MCF 10A (cell line): ENCODE measurements around the gene DTX3. TPM values are rescaled to one million over a fixed set of nuclear protein-coding genes. Genes with fewer than 3 reads are reported as not detected.

ENCODE experiments used
- BruUV-seq: library from RNA; stranded (reverse); fragments of 400-500 nt; replicated peaks from 2 replicates; lab custom pipeline; 2021; lab: Mats Ljungman, UMichigan
- CTCF ChIA-PET: fragments of 300-600 bp; sonication (Branson Sonifier 250); formaldehyde crosslinking; extraction: SDS; loops from one replicate; lab custom pipeline; 2021; ENCODE audit warnings: antibody characterized with exemption, inconsistent platforms; lab: Yijun Ruan, JAX
- POLR2A ChIA-PET: fragments of 300-600, 350-650 bp; sonication (Branson Sonifier 250); formaldehyde crosslinking; extraction: SDS; loops from one replicate; lab custom pipeline; 2020; ENCODE audit warnings: antibody characterized with exemption, inconsistent platforms; lab: Yijun Ruan, JAX
- DNase-seq: peaks from one replicate; pipeline ENCODE4 v3.0.0-alpha.2; 2018; ENCODE audit not compliant: unreplicated experiment
- H3K27ac Mint-ChIP-seq: one replicate; pipeline ENCODE4 v1.8.0; 2022; ENCODE audit warnings: mild to moderate bottlenecking, low read depth, mixed read lengths; ENCODE audit not compliant: unreplicated experiment
- H3K27me3 Mint-ChIP-seq: one replicate; pipeline ENCODE4 v1.8.0; 2022; ENCODE audit warnings: mixed read lengths; ENCODE audit not compliant: insufficient read depth, unreplicated experiment
- H3K36me3 Mint-ChIP-seq: one replicate; pipeline ENCODE4 v1.8.0; 2022; ENCODE audit warnings: mild to moderate bottlenecking, moderate library complexity, mixed read lengths; ENCODE audit not compliant: insufficient read depth, unreplicated experiment
- H3K4me1 Mint-ChIP-seq: one replicate; pipeline ENCODE4 v1.8.0; 2022; ENCODE audit warnings: mixed read lengths; ENCODE audit not compliant: insufficient read depth, unreplicated experiment
- H3K4me3 Mint-ChIP-seq: one replicate; pipeline ENCODE4 v1.8.0; 2022; ENCODE audit warnings: mild to moderate bottlenecking, moderate library complexity, mixed read lengths; ENCODE audit not compliant: unreplicated experiment
- H3K9me3 Mint-ChIP-seq: one replicate; pipeline ENCODE4 v1.8.0; 2022; ENCODE audit warnings: mixed read lengths; ENCODE audit not compliant: unreplicated experiment
- CTCF ChIP-seq: fragments of 200-600 bp; IDR thresholded peaks from one replicate; pipeline ENCODE4 v1.8.0; 2022; ENCODE audit warnings: antibody characterized with exemption, mild to moderate bottlenecking; ENCODE audit not compliant: unreplicated experiment
- intact Hi-C: fragments of 100-400 bp; cut with micrococcal nuclease; formaldehyde crosslinking; loops from 2 replicates; pipeline ENCODE4 v1.14.1; 2022
- total RNA-seq: library from RNA; stranded (reverse); gene quantifications from 2 replicates; pipeline ENCODE4 v1.2.3, GENCODE V29; 2022

The DTX3 gene
- total RNA-seq, 1 experiment from 2014 or later: 2.0 TPM

DNA sequence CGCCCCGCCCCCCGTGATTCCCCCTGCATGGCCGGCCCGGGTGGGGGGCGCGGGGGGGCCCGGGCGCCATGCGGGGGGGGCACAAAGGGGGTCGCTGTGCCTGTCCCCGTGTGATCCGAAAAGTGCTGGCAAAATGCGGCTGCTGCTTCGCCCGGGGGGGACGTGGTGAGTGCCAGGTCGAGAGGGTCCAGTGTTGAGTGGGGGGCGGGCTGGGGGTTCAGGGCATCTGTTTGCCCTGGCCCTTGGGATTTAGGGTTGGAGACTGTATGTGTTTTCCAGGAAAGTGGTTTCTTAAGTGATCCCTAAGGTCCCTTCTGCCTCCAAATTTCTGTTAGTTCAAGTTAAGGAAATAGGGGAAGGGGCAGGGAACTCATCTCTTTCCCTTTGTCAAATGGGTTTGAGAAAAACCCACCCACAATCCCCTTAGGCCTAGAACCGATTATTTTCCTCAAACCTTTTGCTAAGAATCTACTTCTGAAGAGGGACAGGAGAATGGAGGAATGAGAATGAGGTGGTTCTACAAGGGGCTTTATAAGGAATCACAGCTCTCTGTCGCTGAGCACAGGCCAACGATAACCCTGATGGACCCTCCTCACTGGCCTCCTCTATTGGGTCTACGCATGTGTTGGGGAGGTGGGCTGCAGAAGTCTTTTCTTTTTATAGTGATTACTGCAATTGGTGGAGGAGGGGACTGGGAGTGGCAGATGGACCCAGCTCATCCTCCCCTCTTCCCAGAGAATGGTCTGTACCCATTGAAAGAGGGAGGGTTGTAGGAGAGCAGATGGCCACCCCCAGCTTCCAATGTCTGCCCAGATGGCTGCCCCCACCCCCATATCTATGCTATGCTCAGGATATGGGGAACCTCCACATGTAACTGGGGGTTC lies 7.4 kb downstream of the DTX3 start:
- ChIA-PET CTCF (interaction anchor here (0.7 to 1.6 kb wide), 4 partner anchors 9 to 29 kb away, joined by 3 to 8 read pairs (median 5); partner anchors contain the start of gene B4GALNT1), POLR2A (interaction anchor here (1.1 kb wide), 1 partner anchor 153 kb away, joined by 3 read pairs; no protein-coding TSS in a partner anchor)
- Mint-ChIP-seq H3K4me1 (no peaks in the 10 kb centered on the region), H3K36me3 (no peaks in the 10 kb centered on the region), H3K9me3 (no peaks in the 10 kb centered on the region), H3K4me3 (no peak overlapping the region), H3K27ac (no peak overlapping the region), H3K27me3 (peaks cover 12% of the 10 kb centered on the region)
- no peak for DNase-seq
- BruUV-seq: no TSS peak
- intact Hi-C loops: no loop called here
- no peak for TF ChIP-seq CTCF

- Mint-ChIP-seq H3K4me1 (no peaks in the 10 kb centered on the region), H3K27ac (no peak overlapping the region), H3K9me3 (no peaks in the 10 kb centered on the region), H3K27me3 (peaks cover 12% of the 10 kb centered on the region), H3K4me3 (no peak overlapping the region), H3K36me3 (no peaks in the 10 kb centered on the region)
- ChIA-PET POLR2A (interaction anchor here (1.1 kb wide), 1 partner anchor 152 kb away, joined by 3 read pairs; no protein-coding TSS in a partner anchor), CTCF (interaction anchor here (0.6 to 2.1 kb wide), 5 partner anchors 8 to 30 kb away, joined by 3 to 12 read pairs (median 3); no protein-coding TSS in a partner anchor)
- no TSS peak for BruUV-seq
- TF ChIP-seq CTCF: no peak
- no peak for DNase-seq
- intact Hi-C loops: no loop called here
Measured at GRCh38 chr12:57612711-57613426, 8.2 kb downstream of the DTX3 start.

GRCh38 chr12:57613427-57614109 lies 8.9 kb downstream of the DTX3 start:
- intact Hi-C loops: no loop called here
- ChIA-PET CTCF (interaction anchor here (0.6 to 2.1 kb wide), 4 partner anchors 11 to 31 kb away, joined by 3 to 12 read pairs (median 3); no protein-coding TSS in a partner anchor), POLR2A (no interaction called here)

More at GRCh38 chr12:57613427-57614109, 8.9 kb downstream of the DTX3 start:
- no peaks in the 10 kb centered on the region for H3K9me3 Mint-ChIP-seq
- no peak for TF ChIP-seq CTCF
- no peak overlapping the region for H3K27ac Mint-ChIP-seq
- no peaks in the 10 kb centered on the region for H3K36me3 Mint-ChIP-seq
- H3K27me3 Mint-ChIP-seq: peaks cover 13% of the 10 kb centered on the region
- no peak for DNase-seq
- no peaks in the 10 kb centered on the region for H3K4me1 Mint-ChIP-seq
- BruUV-seq: no TSS peak
- H3K4me3 Mint-ChIP-seq: no peak overlapping the region
